Measurements from ENCODE around the gene ARHGAP15. TPM values are rescaled to one million over a fixed set of nuclear protein-coding genes. Genes with fewer than 3 reads are reported as not detected.

The ARHGAP15 gene
- total and polyA plus RNA-seq, 2 experiments from 2014 or later, result not detected

DNA sequence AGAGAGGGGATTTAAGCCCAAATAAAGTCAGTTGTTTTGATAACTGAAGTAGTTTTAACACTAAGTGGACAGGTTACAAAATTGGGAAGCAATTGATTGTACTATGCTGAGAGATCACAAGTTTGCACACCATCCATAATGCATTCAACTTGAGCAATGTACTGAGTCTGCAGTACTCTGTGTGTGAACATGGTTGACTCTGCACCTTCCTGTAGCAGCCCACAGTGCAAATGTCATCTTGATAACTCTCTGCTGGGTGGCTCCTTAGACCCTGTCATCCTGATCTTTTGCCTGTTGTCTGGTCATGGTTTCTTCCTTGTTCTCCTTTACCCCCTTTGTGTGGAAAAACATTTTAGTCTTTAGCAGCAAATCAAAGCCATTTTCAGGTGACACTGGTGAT is 168.0 kb downstream of the ARHGAP15 start:
- no peaks in the 10 kb centered on the region for H3K9me3 ChIP-seq (ENCODE audit: low read depth)
- TF ChIP-seq EZH2 (IDR thresholded peaks at IDR 0.05; ENCODE audit: insufficient read depth, poor library complexity, severe bottlenecking), result no peak
- TF ChIP-seq EZH2phosphoT487 (IDR thresholded peaks at IDR 0.05; ENCODE audit: insufficient read depth, low read depth), result no peak
- in situ Hi-C loops (cut with MboI), result no loop called here
- no peaks in the 10 kb centered on the region for H3K9me2 ChIP-seq (ENCODE audit: insufficient read depth)
- DNase-seq, result no peak
- 0 out of 2 replicates have a peak, but pooled peaks cover 3% of the 10 kb centered on the region for H3K27me3 ChIP-seq (replicated peaks; ENCODE audit: insufficient read depth)
- H3F3A ChIP-seq (ENCODE audit: insufficient read depth), result no peaks in the 10 kb centered on the region
- no peak overlapping the region for H3K27ac ChIP-seq
- H3K4me1 ChIP-seq (ENCODE audit: insufficient read depth), result no peaks in the 10 kb centered on the region
- H3K4me3 ChIP-seq, result no peak overlapping the region
- no peak overlapping the region for H2AFZ ChIP-seq
- no peaks in the 10 kb centered on the region for H3K79me2 ChIP-seq (ENCODE audit: insufficient read depth)
- no peak overlapping the region for H3K4me2 ChIP-seq (ENCODE audit: unreplicated experiment)
- H3K9ac ChIP-seq, result no peak overlapping the region
- no peaks in the 10 kb centered on the region for H4K20me1 ChIP-seq (ENCODE audit: insufficient read depth)
- H3K36me3 ChIP-seq (ENCODE audit: low read depth), result no peaks in the 10 kb centered on the region

DNA sequence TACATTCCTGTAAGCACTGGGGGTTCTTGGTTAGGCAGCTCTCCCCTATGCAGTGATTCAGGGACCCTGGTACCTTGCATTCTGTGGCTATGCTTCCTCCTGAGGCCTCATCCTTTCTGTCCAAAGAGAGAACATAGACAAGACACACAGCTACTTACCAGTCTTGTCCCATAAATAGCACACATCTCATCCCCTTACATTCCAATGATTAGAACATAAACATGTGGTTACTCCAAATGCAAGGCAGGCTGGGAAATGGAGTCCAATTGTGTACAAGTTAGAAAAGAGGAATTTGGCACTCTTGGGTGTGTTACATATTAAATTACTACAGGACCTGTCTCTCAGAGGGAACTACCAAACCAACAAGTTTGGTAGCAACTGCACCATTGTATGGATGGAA is 171.3 kb downstream of the ARHGAP15 start:
- Histone ChIP-seq H3K27me3 (replicated peaks; ENCODE audit: insufficient read depth) (no peaks in the 10 kb centered on the region), H3K36me3 (ENCODE audit: low read depth) (no peaks in the 10 kb centered on the region), H2AFZ (no peak overlapping the region), H3K27ac (no peak overlapping the region), H3K79me2 (ENCODE audit: insufficient read depth) (no peaks in the 10 kb centered on the region), H3K9me2 (ENCODE audit: insufficient read depth) (no peaks in the 10 kb centered on the region), H4K20me1 (ENCODE audit: insufficient read depth) (no peaks in the 10 kb centered on the region), H3K4me2 (ENCODE audit: unreplicated experiment) (no peak overlapping the region), H3F3A (ENCODE audit: insufficient read depth) (no peaks in the 10 kb centered on the region), H3K4me1 (ENCODE audit: insufficient read depth) (no peaks in the 10 kb centered on the region), H3K9me3 (ENCODE audit: low read depth) (no peaks in the 10 kb centered on the region), H3K9ac (no peak overlapping the region), H3K4me3 (no peak overlapping the region)
- TF ChIP-seq EZH2 (IDR thresholded peaks at IDR 0.05; ENCODE audit: insufficient read depth, poor library complexity, severe bottlenecking) (no peak), EZH2phosphoT487 (IDR thresholded peaks at IDR 0.05; ENCODE audit: insufficient read depth, low read depth) (no peak)
- no peak for DNase-seq
- in situ Hi-C loops (cut with MboI), result no loop called here

DNA sequence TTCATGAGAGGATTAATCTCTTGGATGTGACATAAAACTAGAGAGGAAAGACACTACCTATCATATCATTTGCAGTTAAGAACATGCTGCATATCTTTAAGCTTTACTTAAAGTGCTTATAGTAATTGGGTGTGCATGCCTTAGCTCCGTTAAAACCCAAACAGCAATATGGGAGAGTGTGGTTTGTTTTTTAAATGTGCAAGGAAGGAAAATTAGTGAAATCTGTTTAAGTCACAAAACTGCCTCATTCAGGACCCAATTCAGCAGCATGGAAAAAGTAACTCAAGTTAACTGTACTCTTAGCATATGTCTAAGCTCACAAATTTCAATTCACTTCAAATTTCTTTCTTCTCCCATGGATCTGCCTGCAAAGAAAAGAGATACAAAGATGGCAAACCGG is 182.2 kb downstream of the ARHGAP15 start:
- Histone ChIP-seq H3K79me2 (ENCODE audit: insufficient read depth) (no peaks in the 10 kb centered on the region), H3K36me3 (ENCODE audit: low read depth) (no peaks in the 10 kb centered on the region), H4K20me1 (ENCODE audit: insufficient read depth) (no peaks in the 10 kb centered on the region), H3K4me1 (ENCODE audit: insufficient read depth) (no peaks in the 10 kb centered on the region), H3K9me2 (ENCODE audit: insufficient read depth) (no peaks in the 10 kb centered on the region; the same call in 1 of the 2 replicates), H3K9me3 (ENCODE audit: low read depth) (no peaks in the 10 kb centered on the region), H3K27ac (no peak overlapping the region), H3K4me2 (ENCODE audit: unreplicated experiment) (no peak overlapping the region), H2AFZ (no peak overlapping the region), H3K27me3 (replicated peaks; ENCODE audit: insufficient read depth) (no peaks in the 10 kb centered on the region; the same call in 1 of the 2 replicates), H3K4me3 (no peak overlapping the region), H3K9ac (no peak overlapping the region), H3F3A (ENCODE audit: insufficient read depth) (no peaks in the 10 kb centered on the region)
- WGBS, 2 experiments (ENCODE audit: low coverage in 1 of 2, low lambda C conversion rate in 2 of 2, missing lambda C conversion rate in 2 of 2), result 31 to 42% methylated on average over 2 of the region's 2 CpGs
- TF ChIP-seq EZH2phosphoT487 (IDR thresholded peaks at IDR 0.05; ENCODE audit: insufficient read depth, low read depth) (no peak), EZH2 (IDR thresholded peaks at IDR 0.05; ENCODE audit: insufficient read depth, poor library complexity, severe bottlenecking) (no peak)
- DNase-seq, result no peak
- in situ Hi-C loops (cut with MboI), result no loop called here

DNA sequence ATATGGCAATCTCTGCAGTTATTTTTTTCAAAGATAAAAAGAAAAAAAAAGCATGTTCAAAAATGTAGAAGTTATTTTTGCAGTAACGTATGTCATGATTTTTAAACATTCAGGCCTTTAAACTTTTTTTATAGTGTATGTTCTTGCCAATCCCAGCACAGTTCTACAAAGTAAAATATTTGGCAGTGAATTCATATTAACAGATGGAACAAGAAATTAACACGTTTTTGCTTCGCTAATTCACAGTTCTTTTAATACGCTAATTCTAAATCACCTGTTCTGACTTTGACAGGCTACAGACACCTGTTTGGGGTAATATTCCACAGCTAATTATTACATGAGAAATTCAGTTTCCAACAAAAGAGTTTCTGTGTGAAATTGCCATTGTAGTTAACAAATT is 183.2 kb downstream of the ARHGAP15 start:
- in situ Hi-C loops (cut with MboI), result no loop called here
- Histone ChIP-seq H3K79me2 (ENCODE audit: insufficient read depth) (no peaks in the 10 kb centered on the region), H3K4me2 (ENCODE audit: unreplicated experiment) (no peak overlapping the region), H3K27me3 (replicated peaks; ENCODE audit: insufficient read depth) (no peaks in the 10 kb centered on the region), H3K9ac (no peak overlapping the region), H3K4me3 (no peak overlapping the region), H3K9me3 (ENCODE audit: low read depth) (no peaks in the 10 kb centered on the region), H3K9me2 (ENCODE audit: insufficient read depth) (no peaks in the 10 kb centered on the region; the same call in 1 of the 2 replicates), H3K36me3 (ENCODE audit: low read depth) (no peaks in the 10 kb centered on the region), H4K20me1 (ENCODE audit: insufficient read depth) (no peaks in the 10 kb centered on the region), H3K4me1 (ENCODE audit: insufficient read depth) (no peaks in the 10 kb centered on the region), H2AFZ (no peak overlapping the region), H3K27ac (no peak overlapping the region), H3F3A (ENCODE audit: insufficient read depth) (no peaks in the 10 kb centered on the region)
- DNase-seq, result no peak
- TF ChIP-seq EZH2 (IDR thresholded peaks at IDR 0.05; ENCODE audit: insufficient read depth, poor library complexity, severe bottlenecking), result no peak
- TF ChIP-seq EZH2phosphoT487 (IDR thresholded peaks at IDR 0.05; ENCODE audit: insufficient read depth, low read depth), result no peak
- 83 to 87% methylated on average over 4 of the region's 4 CpGs for WGBS, 2 experiments (ENCODE audit: low coverage in 1 of 2, low lambda C conversion rate in 2 of 2, missing lambda C conversion rate in 2 of 2)

DNA sequence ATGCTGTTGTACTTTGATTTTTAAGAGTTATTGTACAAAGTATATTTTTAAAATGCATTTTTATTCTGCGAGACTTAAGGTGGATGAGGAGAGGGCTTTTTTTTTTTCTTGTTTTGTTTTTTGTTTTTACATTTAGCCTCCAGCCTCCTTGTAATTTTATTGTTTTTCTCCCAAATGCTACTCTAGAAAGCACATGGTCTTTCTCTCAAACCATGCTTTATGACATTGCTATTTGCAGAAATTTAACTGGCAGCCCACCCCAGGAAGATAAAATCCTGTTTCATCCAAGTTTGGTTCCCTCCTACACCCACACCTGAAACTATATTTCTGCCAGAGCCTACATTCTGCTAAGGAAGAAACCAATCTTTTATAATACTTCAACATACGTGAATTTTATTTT is 184.6 kb downstream of the ARHGAP15 start:
- Histone ChIP-seq H3K9me2 (ENCODE audit: insufficient read depth) (no peaks in the 10 kb centered on the region; the same call in 1 of the 2 replicates), H3K4me3 (no peak overlapping the region), H3K9ac (no peak overlapping the region), H3K27ac (no peak overlapping the region), H2AFZ (no peak overlapping the region), H3K4me2 (ENCODE audit: unreplicated experiment) (no peak overlapping the region), H3K9me3 (ENCODE audit: low read depth) (no peaks in the 10 kb centered on the region), H3K4me1 (ENCODE audit: insufficient read depth) (no peaks in the 10 kb centered on the region), H3K27me3 (replicated peaks; ENCODE audit: insufficient read depth) (no peaks in the 10 kb centered on the region), H4K20me1 (ENCODE audit: insufficient read depth) (no peaks in the 10 kb centered on the region), H3K36me3 (ENCODE audit: low read depth) (no peaks in the 10 kb centered on the region), H3K79me2 (ENCODE audit: insufficient read depth) (no peaks in the 10 kb centered on the region), H3F3A (ENCODE audit: insufficient read depth) (no peaks in the 10 kb centered on the region)
- 63 to 79% methylated on average over 2 of the region's 2 CpGs for WGBS, 2 experiments (ENCODE audit: low coverage in 1 of 2, low lambda C conversion rate in 2 of 2, missing lambda C conversion rate in 2 of 2)
- TF ChIP-seq EZH2 (IDR thresholded peaks at IDR 0.05; ENCODE audit: insufficient read depth, poor library complexity, severe bottlenecking), result no peak
- no peak for TF ChIP-seq EZH2phosphoT487 (IDR thresholded peaks at IDR 0.05; ENCODE audit: insufficient read depth, low read depth)
- no peak for DNase-seq
- in situ Hi-C loops (cut with MboI), result no loop called here
